ENCODE measurements around the gene CLRN2. TPM values are rescaled to one million over a fixed set of nuclear protein-coding genes. Genes with fewer than 3 reads are reported as not detected.

Gene CLRN2
- total and polyA plus RNA-seq, 2 of the 4 experiments (the other 2 are of a cell fraction) = not detected

DNA sequence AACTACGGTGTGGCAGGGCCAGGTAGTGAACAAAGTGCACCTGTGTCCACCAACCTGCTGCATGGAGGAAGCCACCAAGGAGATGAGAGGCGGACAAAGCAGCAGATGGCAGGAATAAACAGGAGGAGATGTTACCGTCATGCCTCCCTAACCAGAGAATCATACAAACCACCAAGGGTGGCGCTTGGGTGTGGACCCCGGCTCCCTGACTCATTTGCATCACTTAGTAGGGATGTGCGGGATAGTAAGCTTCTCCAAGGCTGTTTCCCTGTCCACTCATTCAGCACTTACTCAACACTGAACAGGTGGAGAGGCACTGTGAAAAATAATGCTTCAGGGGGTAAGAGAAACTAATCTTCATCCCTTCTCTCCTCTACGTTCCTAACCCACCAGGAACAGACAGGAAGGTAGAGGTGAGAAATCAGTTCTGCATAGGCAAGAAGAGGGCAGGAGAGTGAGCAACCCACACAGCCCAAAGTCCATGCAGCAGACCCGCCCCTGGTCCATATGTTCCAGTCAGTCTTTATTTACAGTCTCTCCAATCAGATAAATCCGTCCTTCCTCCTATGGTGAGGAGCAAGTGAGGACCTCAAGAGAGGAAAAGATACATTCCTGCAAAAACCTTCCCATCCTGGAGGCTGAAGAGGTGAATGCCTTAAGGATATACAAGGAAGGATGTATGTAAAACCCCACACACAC lies 37.0 kb upstream of the CLRN2 start:
- DNase-seq = no peak
- no peaks in the 10 kb centered on the region for H3K27me3 ChIP-seq (ENCODE audit: control insufficient read depth, insufficient read depth, low read length)
- H3K9me1 ChIP-seq (ENCODE audit: insufficient read depth, low read length) = no peaks in the 10 kb centered on the region
- H2BK15ac ChIP-seq (ENCODE audit: low read depth, low read length) = no peak overlapping the region
- in situ Hi-C loops (cut with MboI; ENCODE audit: low sequenced_read_pairs) (no loop called here), intact Hi-C loops (cut with micrococcal nuclease) (loop anchor here (10.0 kb wide), 1 partner anchor 583 kb away; the partner anchor contains the start of gene LDB2), dilution Hi-C loops (cut with HindIII; ENCODE audit: low sequenced_read_pairs, unreplicated experiment) (no loop called here)
- H4K91ac ChIP-seq (ENCODE audit: insufficient read depth, low read depth, low read length) = no peak overlapping the region
- no peak overlapping the region for H2AFZ ChIP-seq (replicated peaks; ENCODE audit: low read length, poor library complexity)
- ATAC-seq (ENCODE audit: low read depth) = no peak
- no peak overlapping the region for H3K9ac ChIP-seq (ENCODE audit: low read depth, low read length)
- H3K79me1 ChIP-seq (ENCODE audit: low read depth in 1 of 2, low read length in 2 of 2) = no peaks in the 10 kb centered on the region
- H3K4ac ChIP-seq (ENCODE audit: low read depth, low read length) = no peak overlapping the region
- no peaks in the 10 kb centered on the region for H3K4me1 ChIP-seq (ENCODE audit: control insufficient read depth, insufficient read depth, low read length)
- no peak overlapping the region for H3K56ac ChIP-seq (ENCODE audit: extremely low read depth, insufficient read depth, low read length)
- H3K36me3 ChIP-seq (ENCODE audit: control insufficient read depth, insufficient read depth, low read length) = no peaks in the 10 kb centered on the region
- H2BK20ac ChIP-seq (ENCODE audit: low read depth, low read length) = no peak overlapping the region
- H2AK9ac ChIP-seq (replicated peaks; ENCODE audit: low read depth, low read length, poor library complexity) = no peak overlapping the region
- peaks cover 4% of the 10 kb centered on the region for H3K9me3 ChIP-seq (ENCODE audit: control insufficient read depth, insufficient read depth, low read length)
- no peak overlapping the region for H2AK5ac ChIP-seq (ENCODE audit: low read depth, low read length)
- H3K4me3 ChIP-seq (ENCODE audit: insufficient read depth, low read depth, low read length) = no peak overlapping the region
- no peak overlapping the region for H3K27ac ChIP-seq (ENCODE audit: insufficient read depth, low read length)
- no peaks in the 10 kb centered on the region for H4K20me1 ChIP-seq (ENCODE audit: insufficient read depth, low read length)
- no peak overlapping the region for H4K5ac ChIP-seq (ENCODE audit: low read depth, low read length)
- CTCF ChIA-PET = no interaction called here
- POLR2A ChIA-PET (ENCODE audit: unreplicated experiment) = no interaction called here
- H4K8ac ChIP-seq (ENCODE audit: low read depth in 2 of 2, low read length in 2 of 2) = no peak overlapping the region
- H3K4me2 ChIP-seq (ENCODE audit: low read depth, low read length) = no peak overlapping the region
- H3K23ac ChIP-seq (ENCODE audit: low read depth, low read length) = no peak overlapping the region
- no peak overlapping the region for H3K18ac ChIP-seq (ENCODE audit: low read depth, low read length)
- no peak overlapping the region for H3K14ac ChIP-seq (replicated peaks; ENCODE audit: low read depth, low read length)
- no TSS peak for BruUV-seq (replicated peaks)
- no peak overlapping the region for H2BK120ac ChIP-seq (ENCODE audit: low read depth, low read length)
- no peak overlapping the region for H2BK5ac ChIP-seq (ENCODE audit: low read depth, low read length, poor library complexity, severe bottlenecking)
- WGBS, 2 experiments (ENCODE audit: extremely low coverage in 2 of 2, insufficient read length in 1 of 2) = no CpG with 5 or more reads among the region's 9 CpGs
- TF ChIP-seq, protein P1, sequence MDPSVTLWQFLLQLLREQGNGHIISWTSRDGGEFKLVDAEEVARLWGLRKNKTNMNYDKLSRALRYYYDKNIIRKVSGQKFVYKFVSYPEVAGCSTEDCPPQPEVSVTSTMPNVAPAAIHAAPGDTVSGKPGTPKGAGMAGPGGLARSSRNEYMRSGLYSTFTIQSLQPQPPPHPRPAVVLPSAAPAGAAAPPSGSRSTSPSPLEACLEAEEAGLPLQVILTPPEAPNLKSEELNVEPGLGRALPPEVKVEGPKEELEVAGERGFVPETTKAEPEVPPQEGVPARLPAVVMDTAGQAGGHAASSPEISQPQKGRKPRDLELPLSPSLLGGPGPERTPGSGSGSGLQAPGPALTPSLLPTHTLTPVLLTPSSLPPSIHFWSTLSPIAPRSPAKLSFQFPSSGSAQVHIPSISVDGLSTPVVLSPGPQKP (IDR thresholded peaks at IDR 0.05; ENCODE audit: borderline replicate concordance, low read depth, low read length) = no peak
- no peak for TF ChIP-seq SMC3 (IDR thresholded peaks at IDR 0.05; ENCODE audit: low read depth, low read length)
- no peak for TF ChIP-seq USF2 (IDR thresholded peaks at IDR 0.05; ENCODE audit: low read depth, low read length)
- no peak for TF ChIP-seq FOS (IDR thresholded peaks at IDR 0.05; ENCODE audit: low read depth, low read length)
- TF ChIP-seq POLR2A (IDR thresholded peaks at IDR 0.05; ENCODE audit: low read depth, low read length) = no peak
- no peak for TF ChIP-seq RCOR1 (IDR thresholded peaks at IDR 0.05; ENCODE audit: insufficient replicate concordance, low read length)
- no peak for TF ChIP-seq CHD1 (IDR thresholded peaks at IDR 0.05; ENCODE audit: low read depth, low read length)
- TF ChIP-seq RFX5 (IDR thresholded peaks at IDR 0.05; ENCODE audit: low read depth, low read length) = no peak
- TF ChIP-seq CTCF (conservative IDR thresholded peaks at IDR 0.05; ENCODE audit: low read depth, low read length) = no peak
- TF ChIP-seq RAD21 (IDR thresholded peaks at IDR 0.05; ENCODE audit: low read length) = no peak
- TF ChIP-seq MAFK (IDR thresholded peaks at IDR 0.05; ENCODE audit: low read depth, low read length) = no peak
- TF ChIP-seq BHLHE40 (IDR thresholded peaks at IDR 0.05; ENCODE audit: low read depth, low read length) = no peak
- no peak for TF ChIP-seq CEBPB (IDR thresholded peaks at IDR 0.05; ENCODE audit: low read depth, low read length)
